IPS-20b (cell line): ENCODE data around the gene RBM42.
"Not testable (repeated sequence)": the region's sequence is repeated elsewhere in the genome, so short reads cannot be mapped to it uniquely, and the experiment has no call there.

Experiments
- H3K27ac ChIP-seq: one replicate; pipeline ENCODE4 v1.5.1; 2013; ENCODE audit warnings: low read length
- H3K27me3 ChIP-seq: 2 replicates; pipeline ENCODE4 v1.6.1; 2013; ENCODE audit warnings: mild to moderate bottlenecking, low read length, inconsistent platforms; ENCODE audit not compliant: insufficient read depth
- H3K36me3 ChIP-seq: 2 replicates; pipeline ENCODE4 v1.6.1; 2013; ENCODE audit warnings: low read depth, mild to moderate bottlenecking, inconsistent platforms, low read length, moderate library complexity; ENCODE audit not compliant: insufficient read depth
- H3K4me1 ChIP-seq: 2 replicates; pipeline ENCODE4 v1.6.1; 2013; ENCODE audit warnings: mild to moderate bottlenecking, control low read depth, inconsistent platforms, low read length, moderate library complexity; ENCODE audit not compliant: insufficient read depth
- H3K4me3 ChIP-seq: 2 replicates; pipeline ENCODE4 v1.5.1; 2013; ENCODE audit warnings: mild to moderate bottlenecking, low read length, inconsistent platforms
- H3K9ac ChIP-seq: 2 replicates; pipeline ENCODE4 v1.6.1; 2013; ENCODE audit warnings: low read depth, mild to moderate bottlenecking, inconsistent platforms, low read length, moderate library complexity
- H3K9me3 ChIP-seq: 2 replicates; pipeline ENCODE4 v1.6.1; 2013; ENCODE audit warnings: mild to moderate bottlenecking, low read depth, low read length, inconsistent platforms; ENCODE audit not compliant: insufficient read depth

The RBM42 gene, protein sequence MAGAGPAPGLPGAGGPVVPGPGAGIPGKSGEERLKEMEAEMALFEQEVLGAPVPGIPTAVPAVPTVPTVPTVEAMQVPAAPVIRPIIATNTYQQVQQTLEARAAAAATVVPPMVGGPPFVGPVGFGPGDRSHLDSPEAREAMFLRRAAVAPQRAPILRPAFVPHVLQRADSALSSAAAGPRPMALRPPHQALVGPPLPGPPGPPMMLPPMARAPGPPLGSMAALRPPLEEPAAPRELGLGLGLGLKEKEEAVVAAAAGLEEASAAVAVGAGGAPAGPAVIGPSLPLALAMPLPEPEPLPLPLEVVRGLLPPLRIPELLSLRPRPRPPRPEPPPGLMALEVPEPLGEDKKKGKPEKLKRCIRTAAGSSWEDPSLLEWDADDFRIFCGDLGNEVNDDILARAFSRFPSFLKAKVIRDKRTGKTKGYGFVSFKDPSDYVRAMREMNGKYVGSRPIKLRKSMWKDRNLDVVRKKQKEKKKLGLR

DNA sequence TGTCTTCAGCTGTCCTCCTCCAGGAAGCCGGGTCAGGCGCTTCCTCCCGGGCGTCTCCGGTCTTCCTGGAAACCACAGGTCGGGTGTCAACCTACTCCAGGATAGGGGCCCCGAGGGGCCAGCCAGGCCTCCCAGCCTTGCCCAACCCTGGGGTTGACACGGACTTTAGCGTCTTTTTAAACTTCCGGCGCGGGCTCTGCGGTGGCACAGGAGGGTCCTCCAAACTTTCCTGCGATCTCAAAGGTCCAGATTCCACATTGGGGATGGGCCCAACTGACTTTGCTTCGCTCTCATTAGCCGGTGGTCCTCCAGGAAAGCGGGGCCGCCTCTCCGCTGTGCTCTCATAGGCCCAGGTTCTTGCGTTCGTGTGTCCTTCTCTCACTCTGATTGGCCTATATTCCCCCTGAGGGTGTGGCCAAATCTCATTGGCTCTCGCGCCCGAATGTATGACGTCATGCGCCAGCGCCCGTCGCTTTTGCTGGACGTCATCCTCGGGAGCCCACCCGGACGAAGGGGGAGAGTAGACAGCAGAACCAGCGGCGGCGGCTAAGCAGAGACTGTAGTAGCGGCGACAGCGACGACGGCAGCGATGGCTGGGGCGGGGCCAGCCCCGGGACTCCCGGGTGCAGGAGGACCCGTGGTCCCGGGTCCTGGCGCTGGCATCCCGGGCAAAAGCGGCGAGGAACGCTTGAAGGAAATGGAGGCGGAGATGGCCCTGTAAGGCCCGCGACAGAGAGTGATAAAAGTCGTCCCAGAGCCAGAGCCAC is at the start of gene RBM42:
RBM42 (plus strand) TSS at position 472 of the 767 bp plus-strand sequence; CDS start at position 590, 118 bp downstream.
- H3K36me3 ChIP-seq, result peaks cover 34% of the 10 kb centered on the region
- no peaks in the 10 kb centered on the region for H3K9me3 ChIP-seq
- peak within 1 kb of the TSS; percentile 85; the same call in 1 of the 2 replicates for H3K9ac ChIP-seq
- no peaks in the 10 kb centered on the region for H3K27me3 ChIP-seq
- peak within 1 kb of the TSS; percentile 19 for H3K27ac ChIP-seq
- H3K4me3 ChIP-seq, result peak within 1 kb of the TSS; percentile 97
- H3K4me1 ChIP-seq, result peaks cover 2% of the 10 kb centered on the region; the same call in 1 of the 2 replicates

DNA sequence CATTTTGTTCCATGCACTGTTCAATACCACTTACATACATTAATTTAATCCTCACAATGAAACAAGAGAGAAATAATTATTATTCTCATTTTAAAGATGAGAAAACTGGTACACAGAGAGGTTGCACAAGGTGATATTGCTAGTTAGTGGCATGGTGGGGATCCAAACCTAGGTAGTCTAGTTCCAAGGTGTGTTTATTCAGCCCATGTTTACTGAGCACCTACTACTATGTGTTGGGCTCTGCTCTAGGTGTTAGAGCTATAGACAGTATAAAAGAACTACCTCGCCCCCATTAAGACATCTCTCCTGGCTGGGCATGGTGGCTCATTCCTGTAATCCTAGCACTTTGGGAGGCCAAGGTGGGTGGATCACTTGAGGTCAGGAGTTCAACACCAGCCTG is 46.1 kb upstream of the RBM42 start:
- no peak overlapping the region for H3K9ac ChIP-seq
- no peaks in the 10 kb centered on the region for H3K9me3 ChIP-seq
- H3K27me3 ChIP-seq, result peaks cover 22% of the 10 kb centered on the region
- H3K36me3 ChIP-seq, result no peaks in the 10 kb centered on the region
- no peaks in the 10 kb centered on the region for H3K4me1 ChIP-seq
- no peak overlapping the region for H3K27ac ChIP-seq
- H3K4me3 ChIP-seq, result no peak overlapping the region

GRCh38 chr19:35585848-35586247 is 43.0 kb upstream of the RBM42 start, which contains the start of gene PMIS2:
Gene PMIS2 (plus strand): TSS chr19:35586173. CDS start chr19:35586260, 87 bp downstream.
- no peaks in the 10 kb centered on the region for H3K4me1 ChIP-seq
- no peak within 1 kb of the TSS for H3K4me3 ChIP-seq
- no peak within 1 kb of the TSS for H3K9ac ChIP-seq
- H3K9me3 ChIP-seq, result no peaks in the 10 kb centered on the region
- H3K36me3 ChIP-seq, result no peaks in the 10 kb centered on the region
- no peak within 1 kb of the TSS for H3K27ac ChIP-seq
- H3K27me3 ChIP-seq, result peaks cover 22% of the 10 kb centered on the region

DNA sequence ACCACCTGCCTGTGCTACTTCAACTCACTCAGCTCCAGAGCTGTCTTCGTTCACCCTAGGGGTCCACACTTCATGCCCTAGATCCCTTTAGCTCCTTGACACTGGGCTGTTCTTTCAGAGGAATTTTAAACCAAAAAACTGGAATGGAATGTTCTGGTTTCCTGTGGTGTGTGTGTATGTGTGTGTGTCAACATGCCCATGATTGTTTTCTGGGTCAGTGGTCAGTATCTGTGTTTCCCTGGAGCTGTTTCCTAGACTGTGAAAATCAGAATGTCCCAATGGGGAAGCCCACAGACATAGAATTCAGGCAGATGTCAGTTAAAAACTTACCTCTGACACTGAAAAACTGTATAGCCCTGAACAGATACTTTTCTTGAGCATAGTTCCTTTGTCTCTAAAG is 41.5 kb upstream of the RBM42 start:
- H3K9ac ChIP-seq, result no peak overlapping the region
- H3K27ac ChIP-seq, result no peak overlapping the region
- H3K4me3 ChIP-seq, result no peak overlapping the region
- H3K4me1 ChIP-seq, result no peaks in the 10 kb centered on the region
- H3K27me3 ChIP-seq, result peaks cover 22% of the 10 kb centered on the region
- no peaks in the 10 kb centered on the region for H3K9me3 ChIP-seq
- no peaks in the 10 kb centered on the region for H3K36me3 ChIP-seq

GRCh38 chr19:35590875-35591274 is 38.0 kb upstream of the RBM42 start:
- H3K27me3 ChIP-seq, result 0 out of 2 replicates have a peak, but pooled peaks cover 9% of the 10 kb centered on the region

GRCh38 chr19:35592226-35592625 is 36.6 kb upstream of the RBM42 start:
- Histone ChIP-seq H3K9me3 (no peaks in the 10 kb centered on the region), H3K4me1 (no peaks in the 10 kb centered on the region), H3K27me3 (0 out of 2 replicates have a peak, but pooled peaks cover 4% of the 10 kb centered on the region), H3K9ac (no peak overlapping the region), H3K27ac (no peak overlapping the region), H3K4me3 (no peak overlapping the region), H3K36me3 (no peaks in the 10 kb centered on the region)

More at GRCh38 chr19:35590875-35591274, 38.0 kb upstream of the RBM42 start:
- Histone ChIP-seq H3K4me3 (no peak overlapping the region), H3K9ac (no peak overlapping the region), H3K4me1 (no peaks in the 10 kb centered on the region), H3K9me3 (no peaks in the 10 kb centered on the region), H3K27ac (no peak overlapping the region), H3K36me3 (no peaks in the 10 kb centered on the region)

DNA sequence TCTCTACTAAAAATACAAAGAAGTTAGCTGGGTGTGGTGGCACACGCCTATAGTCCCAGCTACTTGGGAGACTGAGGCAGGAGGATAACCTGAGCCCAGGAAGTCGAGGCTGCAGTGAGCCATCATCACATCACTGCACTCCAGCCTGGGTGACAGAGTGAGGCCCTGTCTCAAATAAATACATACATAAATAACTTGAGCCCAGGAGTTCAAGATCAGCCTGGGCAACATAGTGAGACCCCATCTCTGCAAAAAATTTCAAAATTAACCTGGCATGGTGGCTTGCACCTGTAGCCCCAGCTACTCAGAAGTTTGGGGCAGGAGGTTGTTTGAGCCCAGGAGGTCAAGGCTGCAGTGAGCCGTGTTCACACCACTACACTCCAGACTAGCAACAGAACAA is 33.8 kb upstream of the RBM42 start:
- not testable (repeated sequence) for H3K4me1 ChIP-seq, H3K9me3 ChIP-seq, H3K9ac ChIP-seq, H3K36me3 ChIP-seq, H3K27me3 ChIP-seq, H3K27ac ChIP-seq, H3K4me3 ChIP-seq

GRCh38 chr19:35595928-35596327 is 32.9 kb upstream of the RBM42 start:
- no peak overlapping the region for H3K9ac ChIP-seq
- no peaks in the 10 kb centered on the region for H3K9me3 ChIP-seq
- H3K27ac ChIP-seq, result no peak overlapping the region
- H3K4me1 ChIP-seq, result no peaks in the 10 kb centered on the region
- H3K27me3 ChIP-seq, result no peaks in the 10 kb centered on the region; the same call in 1 of the 2 replicates
- no peak overlapping the region for H3K4me3 ChIP-seq
- no peaks in the 10 kb centered on the region for H3K36me3 ChIP-seq

DNA sequence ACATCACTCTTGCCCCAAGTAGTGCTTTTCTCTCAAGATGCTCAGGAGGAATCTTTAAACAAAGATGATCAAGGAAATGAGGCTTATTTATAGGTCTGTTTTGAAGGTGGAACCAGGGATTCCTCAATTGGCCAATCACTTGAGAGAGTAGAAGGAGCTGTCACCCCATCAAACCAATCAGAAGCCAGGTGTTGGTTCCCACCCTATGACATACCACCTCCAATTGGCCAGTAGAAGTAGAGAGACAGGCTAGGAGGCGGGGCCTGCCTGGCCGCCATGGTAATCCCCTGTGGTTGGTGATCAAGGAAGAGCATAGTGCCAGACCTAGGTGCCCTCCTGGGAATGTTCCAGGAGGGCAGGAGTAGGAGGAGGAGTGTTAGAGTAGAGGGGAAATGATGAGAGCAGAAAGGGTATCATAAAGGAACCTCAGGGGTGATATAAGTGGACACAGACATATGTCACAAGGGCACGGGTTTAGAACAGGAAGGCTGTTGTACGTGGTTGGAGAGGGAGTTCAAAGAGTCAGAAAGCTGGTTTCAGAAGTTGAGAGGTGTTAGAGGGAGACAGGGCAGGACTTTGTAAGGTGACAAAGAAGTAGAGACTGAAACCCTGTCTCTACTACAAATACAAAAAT is 32.4 kb upstream of the RBM42 start:
- Histone ChIP-seq H3K9ac (no peak overlapping the region), H3K27me3 (no peaks in the 10 kb centered on the region; the same call in 1 of the 2 replicates), H3K9me3 (no peaks in the 10 kb centered on the region), H3K4me3 (no peak overlapping the region), H3K27ac (no peak overlapping the region), H3K4me1 (no peaks in the 10 kb centered on the region), H3K36me3 (no peaks in the 10 kb centered on the region)

DNA sequence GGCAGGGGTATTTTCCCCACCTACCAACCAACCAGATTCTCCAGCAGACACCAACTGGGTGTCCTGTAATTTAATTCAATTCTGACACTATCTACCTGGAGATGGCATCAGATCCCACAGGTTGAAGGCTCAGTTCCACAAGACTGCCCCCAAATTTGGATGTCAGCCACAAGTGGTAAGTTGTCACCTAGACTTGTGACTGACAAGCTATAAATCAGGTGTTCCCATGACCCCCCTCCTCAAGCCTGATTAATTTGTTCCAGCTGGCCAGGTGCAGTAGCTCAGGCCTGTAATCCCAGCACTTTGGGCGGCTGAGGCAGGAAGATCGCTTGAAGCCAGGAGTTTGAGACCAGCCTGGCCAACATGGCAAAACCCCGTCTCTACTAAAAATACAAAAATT is 26.9 kb upstream of the RBM42 start:
- H3K4me1 ChIP-seq, result no peaks in the 10 kb centered on the region
- H3K36me3 ChIP-seq, result no peaks in the 10 kb centered on the region
- H3K27me3 ChIP-seq, result no peaks in the 10 kb centered on the region; the same call in 1 of the 2 replicates
- H3K4me3 ChIP-seq, result no peak overlapping the region
- H3K9ac ChIP-seq, result no peak overlapping the region
- H3K27ac ChIP-seq, result no peak overlapping the region
- no peaks in the 10 kb centered on the region for H3K9me3 ChIP-seq

GRCh38 chr19:35604436-35604835 is 24.4 kb upstream of the RBM42 start:
- H3K27ac ChIP-seq, H3K27me3 ChIP-seq, H3K4me1 ChIP-seq, H3K36me3 ChIP-seq, H3K9me3 ChIP-seq, H3K4me3 ChIP-seq, H3K9ac ChIP-seq: not testable (repeated sequence)
